GM19035 (cell line): Measurements from ENCODE around the gene NDFIP2.
"Not testable (repeated sequence)": the region's sequence is repeated elsewhere in the genome, so short reads cannot be mapped to it uniquely, and the experiment has no call there.

Source experiments
- ATAC-seq: cut with Tn5 transposase; IDR thresholded peaks from one replicate; pipeline ENCODE4 v1.9.1; 2021; ENCODE audit not compliant: unreplicated experiment

Gene NDFIP2

GRCh38 chr13:79531542-79532254, 50.7 kb downstream of the NDFIP2 start:
- no peak for ATAC-seq

- no peak for ATAC-seq
These were observed 51.6 kb downstream of the NDFIP2 start for GRCh38 chr13:79532576-79532975.

- no peak for ATAC-seq
These were observed 52.9 kb downstream of the NDFIP2 start for GRCh38 chr13:79533781-79534400.

DNA sequence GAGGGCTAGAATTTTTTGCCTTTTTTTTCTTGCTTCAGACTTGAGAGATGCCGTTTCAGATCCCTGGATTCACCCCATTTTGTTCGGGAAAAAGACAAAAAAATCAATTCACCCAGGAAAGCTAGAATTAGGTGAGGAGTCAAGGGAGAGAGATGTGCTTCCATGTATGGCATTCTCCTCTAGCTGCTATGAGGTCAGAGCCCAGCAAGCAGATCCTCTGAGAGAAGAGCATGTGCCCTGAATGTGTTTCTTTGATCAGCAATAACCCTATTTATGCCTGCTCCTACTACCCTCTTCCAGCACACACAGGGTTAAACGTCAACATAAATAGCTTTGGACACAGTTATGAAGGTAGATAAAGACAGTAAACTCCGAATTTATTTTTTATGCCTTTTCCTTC, 53.6 kb downstream of the NDFIP2 start:
- no peak for ATAC-seq

GRCh38 chr13:79538757-79539156, 57.8 kb downstream of the NDFIP2 start:
- ATAC-seq = no peak

- no peak for ATAC-seq
These were observed 59.5 kb downstream of the NDFIP2 start for GRCh38 chr13:79540504-79540903.

DNA sequence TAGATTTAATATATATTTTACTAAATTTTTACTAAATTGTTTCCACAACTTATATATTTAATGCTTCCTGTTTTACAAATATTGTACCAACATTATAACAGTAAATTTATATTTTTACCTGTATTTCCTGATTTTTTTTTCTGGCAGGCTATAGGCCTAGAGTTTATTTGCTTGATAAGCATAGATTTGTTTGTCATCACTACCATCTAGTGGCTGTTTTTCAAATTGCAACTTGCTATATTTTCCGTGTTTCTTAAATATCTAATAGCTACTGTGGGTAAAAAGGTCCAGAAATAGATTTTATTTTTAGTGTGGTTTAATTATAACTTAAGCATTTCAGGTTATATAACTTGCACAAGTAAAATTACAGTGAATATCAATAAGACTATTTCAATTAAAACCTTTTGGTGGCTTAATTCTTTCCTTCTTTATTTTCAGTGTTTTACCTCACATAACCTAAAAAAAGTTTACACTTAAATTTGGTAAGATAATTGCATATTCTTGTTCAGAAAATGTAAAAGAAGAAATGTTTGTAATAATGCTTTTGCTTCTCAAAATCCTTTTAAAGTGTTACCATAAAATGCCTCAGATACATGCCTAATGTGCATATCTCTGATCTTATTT, 60.6 kb downstream of the NDFIP2 start:
- ATAC-seq = peak; percentile 63

- ATAC-seq = no peak
These were observed 62.9 kb downstream of the NDFIP2 start for GRCh38 chr13:79543883-79544282.

DNA sequence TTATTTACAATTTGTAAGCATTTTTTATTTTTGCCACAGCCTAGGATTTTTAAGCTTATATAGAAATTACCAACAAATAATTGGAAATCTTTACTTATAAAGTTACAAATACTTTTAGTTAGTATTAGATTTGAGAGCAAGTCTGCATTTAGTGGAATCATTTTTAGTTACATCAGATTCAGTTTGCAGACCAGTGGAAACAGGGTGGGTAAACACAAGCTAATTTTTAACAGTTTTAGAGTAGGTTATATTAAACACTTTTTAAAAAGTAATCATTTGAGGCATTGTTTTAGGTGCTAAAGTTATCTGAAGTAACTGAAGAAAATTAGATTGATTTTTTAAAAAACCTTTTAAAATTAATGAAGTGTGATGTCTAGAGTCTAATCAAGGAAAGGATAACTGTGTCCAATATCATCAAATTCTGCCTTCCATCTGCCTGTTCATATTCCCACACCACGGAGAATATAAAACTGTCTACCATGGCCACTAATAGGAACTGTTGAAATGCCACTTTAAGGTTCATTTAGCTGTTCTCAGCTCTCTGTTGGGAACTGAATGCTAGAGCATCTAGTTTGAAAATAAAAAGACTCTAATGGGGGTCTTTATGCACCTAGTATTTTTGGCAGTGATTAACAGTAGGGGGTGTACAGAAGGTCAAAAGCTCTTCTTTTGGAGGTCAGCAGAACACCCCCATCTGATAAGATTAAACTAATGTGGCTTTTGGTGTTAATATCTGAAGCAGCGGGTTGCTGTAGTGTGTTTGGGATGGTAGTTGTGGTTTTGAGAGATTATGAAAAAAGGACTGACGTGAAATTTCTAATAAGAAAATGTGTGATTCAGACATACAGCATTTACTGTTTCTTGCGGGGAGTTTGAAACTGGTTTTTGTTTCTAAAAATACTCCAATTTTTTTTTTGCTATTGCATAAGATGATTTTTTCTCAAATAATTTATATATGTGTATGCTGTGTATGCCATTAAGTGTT, 66.5 kb downstream of the NDFIP2 start:
- ATAC-seq = no peak

DNA sequence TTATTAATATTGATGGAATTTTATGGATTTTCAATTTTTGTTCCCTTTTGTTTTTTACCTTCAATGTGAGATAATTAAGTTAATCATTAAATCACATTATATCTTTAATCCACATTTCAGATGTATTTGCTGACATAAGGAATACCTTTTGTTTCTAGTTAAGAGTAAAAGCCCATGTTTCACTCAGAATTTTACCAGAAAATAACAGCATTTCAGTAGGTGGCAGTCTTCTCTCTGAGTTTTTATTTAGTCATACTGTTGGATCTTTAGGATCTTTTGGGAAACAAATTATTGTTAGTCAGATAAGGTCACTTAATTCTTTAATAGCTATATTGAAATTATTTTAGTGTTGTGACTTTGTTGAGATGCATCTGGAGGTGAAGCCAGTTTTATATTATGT, 67.9 kb downstream of the NDFIP2 start:
- no peak for ATAC-seq

DNA sequence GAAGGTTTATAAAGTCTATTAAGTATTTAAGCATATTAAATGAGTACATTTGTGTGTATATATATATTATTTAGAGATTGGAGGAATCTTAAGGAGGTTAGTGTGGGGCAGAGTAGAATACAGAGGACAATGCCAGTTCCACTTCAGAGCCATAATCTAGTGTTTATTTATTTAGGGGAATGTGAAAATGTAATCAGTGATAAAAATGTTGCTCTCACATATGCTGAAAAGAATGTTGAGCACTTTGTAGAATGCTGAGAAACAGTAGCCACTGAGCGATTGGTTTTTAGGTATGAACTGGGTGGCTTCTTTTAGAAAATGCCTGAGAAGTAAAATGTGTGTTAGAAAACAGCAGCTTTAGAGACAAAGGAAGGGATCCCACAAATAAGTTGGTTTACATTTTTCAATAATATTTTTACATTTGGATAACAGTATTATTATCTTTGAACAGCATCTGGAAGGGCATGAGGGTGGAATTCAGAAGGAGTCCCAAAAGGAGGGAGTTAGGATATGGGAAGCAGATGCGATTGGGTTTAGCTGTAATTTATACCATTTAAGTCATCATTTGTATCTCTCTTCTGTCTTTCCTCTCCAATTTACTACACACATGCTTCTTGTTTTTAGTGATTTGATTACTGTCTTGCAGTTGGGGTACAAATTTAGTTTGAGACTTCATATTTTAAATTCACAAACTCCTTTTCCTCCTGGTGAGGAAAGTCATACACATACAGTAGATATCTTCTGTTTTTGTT, 68.6 kb downstream of the NDFIP2 start:
- ATAC-seq = no peak

GRCh38 chr13:79557666-79558065, 76.7 kb downstream of the NDFIP2 start:
- no peak for ATAC-seq

DNA sequence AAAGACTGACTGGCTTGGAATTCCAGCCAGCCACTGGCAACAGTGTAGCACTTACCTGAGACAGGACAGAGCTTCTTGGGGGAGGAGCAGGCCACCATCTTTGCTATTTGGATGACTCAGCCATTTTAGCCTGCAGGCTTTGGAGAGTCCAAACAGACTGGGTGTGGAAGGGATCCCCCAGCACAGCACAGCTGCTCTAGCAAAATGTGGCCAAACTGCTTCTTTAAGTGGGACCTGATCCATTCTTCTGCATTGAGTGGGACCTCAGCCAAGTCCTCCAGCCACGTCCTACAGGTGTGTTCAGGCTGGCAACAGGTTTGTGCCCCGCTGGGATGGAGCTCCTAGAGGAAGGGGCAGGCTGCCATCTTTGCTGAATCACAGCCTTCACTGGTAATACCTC, 80.0 kb downstream of the NDFIP2 start:
- no peak for ATAC-seq

- ATAC-seq = no peak
These were observed 81.6 kb downstream of the NDFIP2 start for GRCh38 chr13:79562557-79562956.

- ATAC-seq = no peak
These were observed 85.2 kb downstream of the NDFIP2 start for GRCh38 chr13:79566118-79566517.

DNA sequence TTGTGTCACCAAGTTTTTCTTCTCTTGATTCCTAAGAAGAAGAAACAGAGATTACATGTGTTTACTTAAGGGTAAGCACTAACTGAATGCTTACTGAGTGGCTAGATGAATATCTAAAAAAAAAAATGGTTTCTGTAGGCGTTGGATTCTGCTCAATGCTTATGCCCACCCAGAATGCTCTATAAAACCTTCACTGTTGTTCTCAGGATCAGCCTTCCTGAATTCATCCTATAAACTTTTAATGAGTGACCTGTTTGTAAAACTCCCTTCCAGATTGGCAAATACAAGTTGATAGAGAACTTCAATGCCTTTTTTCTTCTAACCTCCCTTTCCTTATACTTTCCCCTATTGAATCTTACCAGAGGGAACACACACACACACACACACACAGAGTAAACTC, 90.2 kb downstream of the NDFIP2 start:
- ATAC-seq = no peak

DNA sequence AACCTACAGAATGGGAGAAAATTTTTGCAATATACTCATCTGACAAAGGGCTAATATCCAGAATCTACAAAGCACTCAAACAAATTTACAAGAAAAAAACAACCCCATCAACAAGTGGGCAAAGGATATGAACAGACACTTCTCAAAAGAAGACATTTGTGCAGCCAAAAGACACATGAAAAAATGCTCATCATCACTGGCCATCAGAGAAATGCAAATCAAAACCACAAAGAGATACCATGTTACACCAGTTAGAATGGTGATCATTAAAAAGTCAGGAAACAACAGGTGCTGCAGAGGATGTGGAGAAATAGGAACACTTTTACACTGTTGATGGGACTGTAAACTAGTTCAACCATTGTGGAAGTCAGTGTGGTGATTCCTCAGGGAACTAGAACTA, 92.9 kb downstream of the NDFIP2 start:
- ATAC-seq = not testable (repeated sequence)

- no peak for ATAC-seq
These were observed 100.9 kb downstream of the NDFIP2 start for GRCh38 chr13:79581870-79582315.

DNA sequence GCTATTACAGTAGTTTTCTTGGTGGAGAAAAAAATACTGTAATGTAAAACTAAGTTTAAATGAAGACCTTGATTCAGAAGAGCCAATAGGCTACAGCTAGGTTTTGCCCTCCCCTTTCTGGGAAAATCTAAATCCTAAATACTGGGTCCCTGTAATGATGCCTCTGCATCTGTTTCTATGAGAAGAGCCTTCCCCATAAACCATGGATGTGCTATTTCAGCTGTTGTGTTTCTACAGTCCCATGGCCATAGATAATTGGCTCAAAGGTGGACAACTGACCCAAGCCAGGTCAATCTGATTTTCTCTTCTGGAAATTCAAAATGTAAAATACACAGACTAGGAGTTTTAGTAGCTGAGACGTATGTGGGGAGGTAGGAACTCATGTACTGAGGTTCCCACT, 101.9 kb downstream of the NDFIP2 start:
- ATAC-seq = no peak

DNA sequence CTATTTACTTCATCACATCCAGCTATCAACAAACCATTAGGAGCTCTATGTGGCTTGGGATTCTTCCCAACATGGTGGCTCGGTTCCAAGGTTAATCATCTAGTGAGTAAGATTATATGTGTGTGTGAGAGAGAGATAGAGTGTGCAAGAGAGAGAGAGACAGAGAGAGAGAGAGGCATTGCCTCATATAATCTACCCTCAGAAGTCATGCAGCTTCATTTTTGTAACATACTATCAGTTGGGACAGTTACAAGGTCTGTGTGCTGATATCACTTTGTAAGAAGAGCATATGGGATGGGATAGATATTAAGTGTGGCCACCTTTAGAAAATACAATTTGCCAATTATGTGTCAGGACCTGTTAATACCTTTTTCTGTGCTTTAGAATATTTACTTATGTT, 104.1 kb downstream of the NDFIP2 start:
- no peak for ATAC-seq
